ENCODE measurements around the gene C6orf118. TPM values are rescaled to one million over a fixed set of nuclear protein-coding genes. Genes with fewer than 3 reads are reported as not detected.

Gene C6orf118
- total and polyA plus RNA-seq, 12 donors = not detected

DNA sequence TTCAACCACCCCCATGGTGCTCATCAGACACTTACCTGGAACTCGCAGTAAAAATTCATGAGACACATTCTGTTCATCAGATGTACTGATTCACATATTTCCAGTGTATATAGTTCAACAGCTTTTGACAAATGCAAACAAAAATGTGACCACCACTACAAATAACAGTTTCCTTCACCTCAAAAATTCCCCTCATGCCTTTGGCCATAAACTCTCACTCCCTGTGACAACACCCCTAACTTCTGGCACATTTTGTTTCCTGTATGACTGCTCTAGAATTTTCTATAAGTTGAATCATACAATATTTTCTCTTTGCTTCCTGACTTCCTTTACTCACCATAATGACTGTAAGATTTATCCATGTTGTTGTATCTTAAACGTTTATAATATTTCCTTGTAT is 63.7 kb downstream of the C6orf118 start:
- H3K27me3 ChIP-seq = no peaks in the 10 kb centered on the region
- no peak overlapping the region for H3K4me3 ChIP-seq
- H3K36me3 ChIP-seq (replicated peaks in 1 of 2) = no peaks in the 10 kb centered on the region
- intact Hi-C loops (cut with DNase I) = no loop called here
- DNase-seq = no peak
- no peak for TF ChIP-seq POLR2A (IDR thresholded peaks at IDR 0.05)
- no peak for TF ChIP-seq CTCF (IDR thresholded peaks at IDR 0.05)
- H3K4me1 ChIP-seq (replicated peaks in 1 of 2) = no peaks in the 10 kb centered on the region
- WGBS, 4 donors = 39 to 47% (median 40%) methylated on average over 2 of the region's 2 CpGs
- no peaks in the 10 kb centered on the region for H3K9me3 ChIP-seq (replicated peaks in 1 of 3)
- no peak overlapping the region for H3K27ac ChIP-seq

GRCh38 chr6:165245287-165245686 is 64.1 kb downstream of the C6orf118 start:
- Histone ChIP-seq H3K9me3 (replicated peaks in 1 of 3) (no peaks in the 10 kb centered on the region), H3K27ac (no peak overlapping the region), H3K4me3 (no peak overlapping the region), H3K4me1 (replicated peaks in 1 of 2) (no peaks in the 10 kb centered on the region), H3K36me3 (replicated peaks in 1 of 2) (no peaks in the 10 kb centered on the region), H3K27me3 (no peaks in the 10 kb centered on the region)
- no peak for DNase-seq
- intact Hi-C loops (cut with DNase I) = no loop called here
- 54 to 63% (median 60%) methylated on average over 4 of the region's 4 CpGs for WGBS, 4 donors
- TF ChIP-seq CTCF (IDR thresholded peaks at IDR 0.05) (peak in 4 of 6 experiments; percentile 9 to 32 (median 15)), POLR2A (IDR thresholded peaks at IDR 0.05) (no peak)

DNA sequence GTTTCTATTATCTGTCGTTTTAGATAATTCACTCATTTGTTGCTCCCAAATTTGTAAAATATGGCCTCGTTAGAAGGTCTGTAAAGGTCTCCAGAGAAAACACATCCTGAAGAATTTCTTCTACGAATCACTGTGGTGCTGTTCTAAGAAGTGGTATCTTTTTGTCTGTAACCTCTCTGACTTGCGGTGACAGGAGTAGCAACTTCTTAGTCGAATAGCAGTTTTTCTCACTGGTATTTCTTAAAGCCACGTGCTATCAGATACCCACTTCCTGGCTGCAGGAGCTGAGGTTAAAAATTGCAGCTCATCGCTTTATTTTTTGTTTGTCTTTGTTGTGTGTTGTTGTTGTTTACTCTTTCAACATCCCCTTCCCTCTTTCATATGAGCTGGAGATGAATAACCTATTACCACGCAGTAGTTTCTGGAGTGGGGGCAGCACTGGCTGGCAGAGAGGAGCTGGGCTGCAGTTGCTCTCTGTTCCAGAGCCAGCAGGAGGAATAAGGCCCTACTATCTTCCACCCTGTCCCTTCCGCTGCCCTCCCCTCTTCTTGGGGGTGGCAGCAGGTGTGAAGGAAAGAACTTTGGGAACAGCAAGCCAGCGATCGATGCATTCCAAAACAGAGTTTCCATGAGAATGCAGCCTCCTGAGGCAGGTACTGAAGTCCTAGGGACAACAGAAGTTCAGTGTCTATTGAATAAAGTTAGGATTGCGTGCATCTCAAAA is 64.7 kb downstream of the C6orf118 start:
- TF ChIP-seq POLR2A (IDR thresholded peaks at IDR 0.05) = no peak
- no peak for TF ChIP-seq CTCF (IDR thresholded peaks at IDR 0.05)
- DNase-seq = no peak
- 66 to 73% (median 69%) methylated on average over 12 of the region's 12 CpGs for WGBS, 4 donors
- no peak overlapping the region for H3K4me3 ChIP-seq
- H3K9me3 ChIP-seq (replicated peaks in 1 of 3) = no peaks in the 10 kb centered on the region
- H3K4me1 ChIP-seq (replicated peaks in 1 of 2) = no peaks in the 10 kb centered on the region
- H3K36me3 ChIP-seq (replicated peaks in 1 of 2) = no peaks in the 10 kb centered on the region
- H3K27me3 ChIP-seq = no peaks in the 10 kb centered on the region
- H3K27ac ChIP-seq = no peak overlapping the region
- intact Hi-C loops (cut with DNase I) = no loop called here

- H3K36me3 ChIP-seq (replicated peaks in 1 of 2) = no peaks in the 10 kb centered on the region
- WGBS, 4 donors = 68 to 78% (median 75%) methylated on average over 5 of the region's 5 CpGs
- intact Hi-C loops (cut with DNase I) = no loop called here
- no peak for TF ChIP-seq POLR2A (IDR thresholded peaks at IDR 0.05)
- no peak for TF ChIP-seq CTCF (IDR thresholded peaks at IDR 0.05)
- no peaks in the 10 kb centered on the region for H3K9me3 ChIP-seq (replicated peaks in 1 of 3)
- H3K4me3 ChIP-seq = no peak overlapping the region
- H3K4me1 ChIP-seq (replicated peaks in 1 of 2) = no peaks in the 10 kb centered on the region
- H3K27ac ChIP-seq = no peak overlapping the region
- no peaks in the 10 kb centered on the region for H3K27me3 ChIP-seq
- no peak for DNase-seq
Observed at GRCh38 chr6:165243801-165244200, 65.6 kb downstream of the C6orf118 start.
